Ascending aorta (tissue), 2 donors: ENCODE measurements around the gene HMGB4. TPM values are rescaled to one million over a fixed set of nuclear protein-coding genes. Genes with fewer than 3 reads are reported as not detected.

ENCODE experiments used
- DNase-seq, 2 donors: peaks; one replicate each; pipeline ENCODE4 v3.0.0-alpha.2; 2019; ENCODE audit warnings: low spot score in 2 of 2
- H3K27ac ChIP-seq, 2 donors: fragments of 200-600 bp; sonication (generic); one replicate each; pipeline ENCODE4 v1.5.1; 2016 to 2017; ENCODE audit warnings: mild to moderate bottlenecking in 1 of 2
- H3K27me3 ChIP-seq: fragments of 200-600 bp; sonication (generic); one replicate; pipeline ENCODE4 v1.5.1; 2017
- H3K36me3 ChIP-seq, 2 donors: fragments of 200-600 bp; sonication (generic); one replicate each; pipeline ENCODE4 v1.5.1; 2016
- H3K4me1 ChIP-seq, 2 donors: fragments of 200-600 bp; sonication (generic); one replicate each; pipeline ENCODE4 v1.5.1; 2016 to 2017; ENCODE audit warnings: mild to moderate bottlenecking in 1 of 2
- H3K4me3 ChIP-seq, 2 donors: fragments of 200-600 bp; sonication (generic); one replicate each; pipeline ENCODE4 v1.5.1; 2016 to 2017; ENCODE audit warnings: mild to moderate bottlenecking in 1 of 2
- H3K9me3 ChIP-seq, 2 donors: fragments of 200-600 bp; sonication (generic); one replicate each; pipeline ENCODE4 v1.5.1; 2016
- CTCF ChIP-seq, 3 experiments: fragments of 200-600 bp in 2 of 3; fragments of 450-650 bp in 1 of 3; sonication (generic) in 2 of 3; IDR thresholded peaks; one replicate each; pipeline ENCODE4 v1.5.1; 2016 to 2019; ENCODE audit warnings: antibody characterized with exemption in 3 of 3, mild to moderate bottlenecking in 1 of 3, moderate library complexity in 1 of 3
- intact Hi-C: fragments of 100-400 bp; cut with DNase I; formaldehyde crosslinking; loops from one replicate; pipeline ENCODE4 v1.15.1; 2023
- total RNA-seq: library from RNA; depleted of rRNA; stranded (reverse); fragments of >200 nt; gene quantifications from one replicate; pipeline ENCODE4 v1.1.0, GENCODE V29; 2016

HMGB4 gene
- total RNA-seq, 1 donor from 2014 or later, result not detected

DNA sequence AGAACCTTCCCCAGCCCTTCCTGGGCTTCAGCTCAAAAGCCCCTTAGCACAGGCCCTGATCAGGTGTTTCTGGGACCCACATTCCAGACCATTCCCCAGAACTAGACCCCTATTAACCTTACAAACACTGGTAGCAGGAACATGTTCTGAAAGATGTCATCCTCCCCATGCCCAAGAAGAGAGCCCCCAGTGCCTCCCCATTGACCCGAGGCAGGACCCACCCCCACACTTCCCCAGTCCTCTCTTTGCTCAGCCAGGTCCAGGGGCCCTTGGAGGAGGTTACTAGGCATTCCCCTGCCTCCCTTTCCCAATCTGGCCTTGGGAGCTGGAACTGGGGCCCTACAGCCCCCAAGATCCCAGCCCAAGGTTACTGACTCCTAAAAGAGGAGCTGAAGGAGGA lies 38.9 kb upstream of the HMGB4 start:
- peak in 1 of 2 donors; percentile 34 for DNase-seq

DNA sequence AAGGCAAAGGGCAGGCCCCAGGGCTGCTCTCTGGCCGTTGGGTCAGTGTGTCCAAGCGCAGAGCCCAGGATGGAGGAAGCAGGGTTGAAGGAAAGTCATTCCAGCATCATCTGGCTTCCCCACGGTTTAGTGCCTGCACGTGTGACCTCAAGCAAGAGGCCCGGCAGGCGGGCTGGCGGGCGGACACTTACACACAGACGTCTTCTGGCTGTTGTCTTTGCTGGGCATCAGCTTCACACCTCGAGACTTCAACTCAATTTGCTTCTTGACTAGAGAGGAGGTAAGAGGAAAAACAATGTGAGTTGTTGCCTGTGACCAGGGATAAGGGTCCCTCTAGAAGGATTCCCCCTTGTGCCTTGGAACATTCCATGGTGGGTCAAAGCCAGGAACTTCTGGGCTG lies 38.4 kb upstream of the HMGB4 start:
- H3K4me3 ChIP-seq, result no peak overlapping the region
- DNase-seq, result peak in 1 of 2 donors; percentile 48
- no peak for TF ChIP-seq CTCF (IDR thresholded peaks at IDR 0.05)
- H3K27ac ChIP-seq, result no peak overlapping the region
- H3K27me3 ChIP-seq, result no peaks in the 10 kb centered on the region
- H3K9me3 ChIP-seq, result no peaks in the 10 kb centered on the region
- intact Hi-C loops, result no loop called here
- no peaks in the 10 kb centered on the region for H3K36me3 ChIP-seq
- H3K4me1 ChIP-seq, result no peaks in the 10 kb centered on the region

More for the DNA sequence above, 38.9 kb upstream of the HMGB4 start:
- intact Hi-C loops, result no loop called here
- Histone ChIP-seq H3K4me1 (no peaks in the 10 kb centered on the region), H3K9me3 (no peaks in the 10 kb centered on the region), H3K36me3 (no peaks in the 10 kb centered on the region), H3K27me3 (no peaks in the 10 kb centered on the region), H3K4me3 (no peak overlapping the region), H3K27ac (no peak overlapping the region)
- no peak for TF ChIP-seq CTCF (IDR thresholded peaks at IDR 0.05)

- no peaks in the 10 kb centered on the region for H3K27me3 ChIP-seq
- H3K4me1 ChIP-seq, result no peaks in the 10 kb centered on the region
- no peak overlapping the region for H3K4me3 ChIP-seq
- DNase-seq, result peak in 1 of 2 donors; percentile 37
- no peaks in the 10 kb centered on the region for H3K36me3 ChIP-seq
- TF ChIP-seq CTCF (IDR thresholded peaks at IDR 0.05), result no peak
- no peak overlapping the region for H3K27ac ChIP-seq
- no peaks in the 10 kb centered on the region for H3K9me3 ChIP-seq
- intact Hi-C loops, result no loop called here
Observed at GRCh38 chr1:33826311-33826710, 37.6 kb upstream of the HMGB4 start.

- intact Hi-C loops, result no loop called here
- no peaks in the 10 kb centered on the region for H3K9me3 ChIP-seq
- no peak overlapping the region for H3K27ac ChIP-seq
- H3K36me3 ChIP-seq, result no peaks in the 10 kb centered on the region
- TF ChIP-seq CTCF (IDR thresholded peaks at IDR 0.05), result no peak
- peak in 1 of 2 donors; percentile 24 for DNase-seq
- H3K4me1 ChIP-seq, result no peaks in the 10 kb centered on the region
- H3K4me3 ChIP-seq, result no peak overlapping the region
- no peaks in the 10 kb centered on the region for H3K27me3 ChIP-seq
Observed at GRCh38 chr1:33826711-33827110, 37.2 kb upstream of the HMGB4 start.

- no peaks in the 10 kb centered on the region for H3K9me3 ChIP-seq
- no peaks in the 10 kb centered on the region for H3K36me3 ChIP-seq
- H3K27ac ChIP-seq, result no peak overlapping the region
- no peaks in the 10 kb centered on the region for H3K27me3 ChIP-seq
- TF ChIP-seq CTCF (IDR thresholded peaks at IDR 0.05), result no peak
- intact Hi-C loops, result no loop called here
- H3K4me1 ChIP-seq, result no peaks in the 10 kb centered on the region
- no peak overlapping the region for H3K4me3 ChIP-seq
- no peak for DNase-seq
Observed at GRCh38 chr1:33828059-33828458, 35.8 kb upstream of the HMGB4 start.

DNA sequence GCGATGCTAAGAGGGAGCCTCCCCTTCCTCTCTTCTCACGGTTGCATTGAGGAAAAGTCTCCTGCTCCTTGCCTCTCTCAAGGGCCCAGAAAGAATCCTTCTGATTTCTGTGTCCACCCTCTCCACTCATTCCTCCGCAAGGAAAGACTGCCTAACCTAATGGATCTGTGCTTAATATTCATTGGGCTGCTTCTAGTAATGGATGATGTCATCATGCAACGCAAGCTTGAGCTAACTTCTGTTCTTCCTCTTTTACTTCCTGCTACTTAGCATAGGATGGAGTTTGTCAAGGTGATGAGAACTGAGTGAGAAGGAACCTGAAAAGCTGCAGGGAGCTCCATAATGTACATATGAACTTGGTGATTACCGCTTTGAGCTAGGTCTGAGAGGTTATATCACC lies 35.2 kb upstream of the HMGB4 start:
- Histone ChIP-seq H3K36me3 (no peaks in the 10 kb centered on the region), H3K27me3 (no peaks in the 10 kb centered on the region), H3K4me1 (no peaks in the 10 kb centered on the region), H3K27ac (no peak overlapping the region), H3K4me3 (no peak overlapping the region), H3K9me3 (no peaks in the 10 kb centered on the region)
- DNase-seq, result no peak
- intact Hi-C loops, result no loop called here
- no peak for TF ChIP-seq CTCF (IDR thresholded peaks at IDR 0.05)
